GM21737 (cell line): Measurements from ENCODE around the gene AP2A1.

Experiments
- ATAC-seq: cut with Tn5 transposase; IDR thresholded peaks from one replicate; pipeline ENCODE4 v1.9.1; 2021; ENCODE audit warnings: mild to moderate bottlenecking, moderate library complexity; ENCODE audit not compliant: unreplicated experiment

Gene AP2A1

DNA sequence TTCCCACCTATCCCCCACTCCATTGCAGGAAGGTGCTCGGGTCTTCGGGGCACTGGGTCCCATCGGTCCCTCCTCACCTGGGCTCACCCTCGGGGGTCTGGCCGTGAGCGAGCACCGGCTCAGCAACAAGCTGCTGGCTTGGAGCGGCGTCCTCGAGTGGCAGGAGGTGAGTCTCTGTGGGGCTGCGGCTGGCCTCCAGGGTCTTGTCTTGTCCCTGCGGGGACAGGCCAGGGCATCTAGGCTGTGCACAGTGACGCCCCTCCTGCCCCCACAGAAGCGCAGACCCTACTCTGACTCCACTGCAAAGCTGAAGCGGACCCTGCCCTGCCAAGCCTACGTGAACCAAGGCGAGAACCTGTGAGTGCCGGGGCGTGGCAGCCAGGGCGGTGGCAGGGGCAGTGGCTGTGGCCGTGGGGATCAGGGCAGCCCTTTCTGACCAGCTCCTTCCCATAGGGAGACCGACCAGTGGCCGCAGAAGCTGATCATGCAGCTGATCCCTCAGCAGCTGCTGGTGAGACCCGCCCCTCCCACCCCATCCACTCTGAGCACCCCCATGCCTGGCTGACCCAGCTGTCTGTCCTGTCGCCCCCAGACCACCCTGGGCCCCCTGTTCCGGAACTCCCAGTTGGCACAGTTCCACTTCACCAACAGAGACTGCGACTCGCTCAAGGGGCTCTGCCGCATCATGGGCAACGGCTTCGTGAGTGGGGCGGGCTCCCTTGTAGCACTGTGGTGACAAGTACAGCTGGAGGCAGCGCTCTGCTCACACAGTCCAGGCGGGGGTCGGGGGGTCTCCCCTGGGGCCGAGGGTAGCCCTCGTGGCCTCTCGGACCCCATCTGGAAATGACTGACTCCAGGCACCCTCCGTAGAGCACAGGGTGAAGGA is 87.8 kb downstream of the AP2A1 start:
- ATAC-seq = no peak

DNA sequence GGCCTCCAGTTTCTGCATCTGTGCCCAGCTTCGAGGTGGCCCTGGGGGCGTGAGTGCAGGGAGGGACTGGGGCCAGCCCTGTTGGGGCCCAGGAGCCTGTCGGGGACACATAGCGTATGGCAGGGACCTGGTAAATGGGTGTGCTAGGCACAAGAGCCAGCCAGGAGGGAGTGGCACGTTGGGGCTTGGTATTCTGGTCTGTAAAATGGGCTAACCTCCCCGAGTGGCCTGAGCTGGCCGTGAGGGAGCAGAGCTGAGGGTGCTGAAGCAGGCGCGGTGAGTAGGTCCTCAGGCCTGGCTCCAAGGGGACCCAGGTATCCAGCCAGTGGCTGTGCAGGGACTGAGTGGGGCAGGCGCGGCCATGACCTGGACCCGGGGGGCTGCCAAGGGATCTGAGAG is 88.5 kb downstream of the AP2A1 start:
- ATAC-seq = no peak

DNA sequence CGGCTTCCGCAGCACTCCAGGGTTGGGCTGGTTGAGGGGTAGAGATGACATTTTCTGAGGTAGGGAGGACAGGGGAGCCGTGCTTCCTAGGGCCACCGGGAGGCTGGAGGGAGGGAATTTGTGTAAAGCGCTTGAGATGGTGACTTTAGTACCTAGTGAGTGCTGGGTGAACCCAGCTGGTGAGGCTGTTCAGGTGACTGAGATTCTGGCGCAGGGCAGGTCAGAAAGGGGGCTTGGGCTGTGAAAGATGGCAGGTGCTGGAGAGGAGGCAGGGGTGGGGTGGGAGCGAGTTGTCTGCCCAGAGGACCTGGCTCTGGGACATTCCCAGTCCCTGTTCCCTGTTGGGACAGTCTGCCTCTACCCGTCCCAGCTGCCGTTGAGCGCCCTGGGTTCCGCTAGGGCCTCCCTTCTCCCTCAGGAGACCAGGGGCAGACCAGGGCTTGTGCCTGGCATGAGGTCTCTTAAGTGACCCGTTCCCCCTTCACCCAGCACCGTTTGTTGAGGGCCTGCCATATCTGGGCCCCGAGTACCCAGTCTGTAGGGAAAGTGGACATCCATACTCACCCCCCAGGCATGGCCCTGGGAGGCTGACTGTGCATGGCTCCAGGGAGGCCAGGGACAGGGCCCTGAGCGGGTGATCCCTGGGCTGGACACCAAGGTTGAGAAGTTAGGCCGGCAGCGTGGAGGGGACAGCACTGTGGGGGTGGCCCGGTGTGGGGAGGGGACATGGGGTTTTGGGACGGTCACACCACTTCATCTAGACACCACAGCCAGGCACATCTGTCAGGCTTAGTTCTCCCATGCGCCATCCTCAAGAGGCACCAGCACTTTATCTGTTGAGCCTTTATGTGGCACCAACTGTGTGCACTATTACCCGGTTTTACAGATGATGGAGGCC is 89.1 kb downstream of the AP2A1 start:
- ATAC-seq = no peak

DNA sequence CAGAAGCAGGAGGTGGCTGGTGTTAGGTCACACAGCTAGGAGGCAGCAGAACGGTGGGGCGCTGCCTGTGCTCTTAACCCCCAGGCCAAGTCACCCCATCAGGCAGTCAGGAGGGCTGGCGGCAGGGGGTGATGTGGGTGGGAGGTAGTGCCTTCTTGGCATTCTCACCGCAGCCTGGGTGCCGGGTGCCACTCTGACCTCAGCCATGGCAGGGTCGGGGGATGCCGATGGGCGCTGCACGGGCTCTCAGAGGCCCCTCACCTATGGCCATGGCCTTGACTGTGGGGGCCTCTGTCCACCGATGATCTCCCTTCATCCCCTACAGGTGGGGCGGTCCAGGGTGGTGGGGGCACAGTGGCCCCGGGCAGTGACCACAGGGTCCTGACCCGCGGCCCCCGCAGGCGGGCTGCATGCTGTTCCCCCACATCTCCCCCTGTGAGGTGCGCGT is 89.8 kb downstream of the AP2A1 start:
- ATAC-seq = no peak
